MM.1S (cell line): ENCODE measurements around the gene RASL10A.
"Not testable (repeated sequence)": the region's sequence is repeated elsewhere in the genome, so short reads cannot be mapped to it uniquely, and the experiment has no call there.

Source experiments
- EZH2 ChIP-seq: fragments of 300-600 bp; sonication (generic); optimal IDR thresholded peaks from 2 replicates; pipeline ENCODE3; 2017; ENCODE audit warnings: low read depth, mild to moderate bottlenecking, antibody characterized with exemption, low read length, mixed read lengths
- EZH2phosphoT487 ChIP-seq: fragments of 300-600 bp; sonication (generic); IDR thresholded peaks from 2 replicates; pipeline ENCODE4 v1.6.1; 2018; ENCODE audit warnings: antibody characterized with exemption, low read length
- TF ChIP-seq, protein P1 (sequence below): fragments of 300-600 bp; sonication (generic); IDR thresholded peaks from 2 replicates; pipeline ENCODE4 v1.5.1; 2016; ENCODE audit warnings: antibody characterized with exemption, low read length, mixed read lengths

DNA sequence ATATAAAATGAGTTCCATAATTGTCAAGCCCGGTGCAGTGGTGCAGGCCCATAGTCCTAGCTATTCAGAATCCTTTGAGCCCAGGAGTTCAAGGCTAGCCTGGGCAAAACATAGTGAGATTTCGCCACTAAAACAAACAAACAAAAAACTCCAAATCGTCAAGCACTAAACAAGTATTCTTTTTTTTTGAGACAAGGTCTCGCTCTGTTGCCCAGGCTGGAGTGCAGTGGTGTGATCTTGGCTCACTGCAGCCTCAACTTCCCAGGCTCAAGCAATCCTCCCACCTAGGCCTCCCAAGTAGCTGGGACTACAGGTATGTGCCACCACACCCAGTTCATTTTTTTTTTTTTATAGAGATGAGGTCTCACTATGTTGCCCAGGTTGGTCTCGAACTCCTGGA is 29.4 kb upstream of the RASL10A start:
- TF ChIP-seq, protein P1, sequence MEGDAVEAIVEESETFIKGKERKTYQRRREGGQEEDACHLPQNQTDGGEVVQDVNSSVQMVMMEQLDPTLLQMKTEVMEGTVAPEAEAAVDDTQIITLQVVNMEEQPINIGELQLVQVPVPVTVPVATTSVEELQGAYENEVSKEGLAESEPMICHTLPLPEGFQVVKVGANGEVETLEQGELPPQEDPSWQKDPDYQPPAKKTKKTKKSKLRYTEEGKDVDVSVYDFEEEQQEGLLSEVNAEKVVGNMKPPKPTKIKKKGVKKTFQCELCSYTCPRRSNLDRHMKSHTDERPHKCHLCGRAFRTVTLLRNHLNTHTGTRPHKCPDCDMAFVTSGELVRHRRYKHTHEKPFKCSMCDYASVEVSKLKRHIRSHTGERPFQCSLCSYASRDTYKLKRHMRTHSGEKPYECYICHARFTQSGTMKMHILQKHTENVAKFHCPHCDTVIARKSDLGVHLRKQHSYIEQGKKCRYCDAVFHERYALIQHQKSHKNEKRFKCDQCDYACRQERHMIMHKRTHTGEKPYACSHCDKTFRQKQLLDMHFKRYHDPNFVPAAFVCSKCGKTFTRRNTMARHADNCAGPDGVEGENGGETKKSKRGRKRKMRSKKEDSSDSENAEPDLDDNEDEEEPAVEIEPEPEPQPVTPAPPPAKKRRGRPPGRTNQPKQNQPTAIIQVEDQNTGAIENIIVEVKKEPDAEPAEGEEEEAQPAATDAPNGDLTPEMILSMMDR, result not testable (repeated sequence)
- not testable (repeated sequence) for TF ChIP-seq EZH2, EZH2phosphoT487
